HEK293 (cell line): ENCODE results near the gene ZNF776.

Experiments used
- CTCF ChIA-PET: fragments of 350-600 bp; formaldehyde crosslinking; extraction: SDS; loops from one replicate; lab custom pipeline; 2021; ENCODE audit warnings: antibody characterized with exemption; lab: Yijun Ruan, JAX
- POLR2A ChIA-PET: fragments of 300-600 bp; formaldehyde crosslinking; extraction: SDS; loops from one replicate; lab custom pipeline; 2020; ENCODE audit warnings: antibody characterized with exemption, inconsistent platforms; lab: Yijun Ruan, JAX
- H3K27ac ChIP-seq: fragments of 200-500 bp; sonication (Bioruptor generic); 2 replicates; pipeline ENCODE4 v1.5.1; 2014; ENCODE audit warnings: low read depth, low read length, control low read depth, inconsistent platforms; ENCODE audit errors: extremely low read depth
- H3K36me3 ChIP-seq, 2 experiments: fragments of 200-500 bp in 1 of 2; sonication (Bioruptor generic) in 1 of 2; 1 replicate in 1 of 2; 2 replicates in 1 of 2; pipeline ENCODE4 v1.5.1; 2014 to 2017; ENCODE audit warnings: inconsistent platforms in 2 of 2, low read length in 2 of 2; ENCODE audit not compliant: control insufficient read depth in 2 of 2, insufficient read depth in 1 of 2
- H3K4me1 ChIP-seq: fragments of 200-500 bp; sonication (Bioruptor generic); 2 replicates; pipeline ENCODE4 v1.5.1; 2014; ENCODE audit warnings: mild to moderate bottlenecking, low read length, inconsistent platforms; ENCODE audit not compliant: control insufficient read depth, insufficient read depth
- H3K4me3 ChIP-seq: 2 replicates; pipeline ENCODE4 v1.5.1; 2011; ENCODE audit warnings: low read depth, mild to moderate bottlenecking, control low read depth, low read length, moderate library complexity
- H3K9me3 ChIP-seq: fragments of 200-500 bp; sonication (Bioruptor generic); 2 replicates; pipeline ENCODE4 v1.5.1; 2014; ENCODE audit warnings: low read depth, low read length, inconsistent platforms; ENCODE audit not compliant: control insufficient read depth, insufficient read depth
- BCL6B ChIP-seq: fragments of 450-650 bp; formaldehyde crosslinking; IDR thresholded peaks from 2 replicates; pipeline ENCODE4 v1.5.1; 2017; ENCODE audit warnings: missing biosample characterization, missing genetic modification characterization
- GLIS1 ChIP-seq: fragments of 450-650 bp; formaldehyde crosslinking; IDR thresholded peaks from 2 replicates; pipeline ENCODE4 v1.5.1; 2016; ENCODE audit warnings: missing biosample characterization, missing genetic modification characterization
- PRDM1 ChIP-seq: fragments of 450-650 bp; formaldehyde crosslinking; IDR thresholded peaks from 2 replicates; pipeline ENCODE4; 2016; ENCODE audit warnings: missing biosample characterization, missing genetic modification characterization
- SETDB1 ChIP-seq: IDR thresholded peaks from one replicate; pipeline ENCODE4 v1.6.1; 2017; ENCODE audit warnings: mild to moderate bottlenecking, low read length, moderate library complexity, mixed read lengths; ENCODE audit not compliant: insufficient read length
- TRIM28 ChIP-seq: IDR thresholded peaks from 2 replicates; pipeline ENCODE4 v1.6.1; 2011; ENCODE audit warnings: low read length, control low read depth, borderline replicate concordance
- ZFHX2 ChIP-seq: fragments of 450-650 bp; formaldehyde crosslinking; conservative IDR thresholded peaks from 2 replicates; pipeline ENCODE4 v1.5.1; 2016; ENCODE audit warnings: missing biosample characterization, missing genetic modification characterization
- ZNF10 ChIP-seq: fragments of 450-650 bp; formaldehyde crosslinking; IDR thresholded peaks from 2 replicates; pipeline ENCODE4 v1.5.1; 2017; ENCODE audit warnings: missing biosample characterization, missing genetic modification characterization
- ZNF157 ChIP-seq: fragments of 450-650 bp; formaldehyde crosslinking; IDR thresholded peaks from 2 replicates; pipeline ENCODE4 v1.5.1; 2016; ENCODE audit warnings: missing biosample characterization, missing genetic modification characterization
- ZNF175 ChIP-seq: fragments of 450-650 bp; formaldehyde crosslinking; IDR thresholded peaks from 2 replicates; pipeline ENCODE4 v1.5.1; 2016; ENCODE audit warnings: missing biosample characterization, missing genetic modification characterization
- ZNF18 ChIP-seq: fragments of 450-650 bp; formaldehyde crosslinking; IDR thresholded peaks from 2 replicates; pipeline ENCODE4 v1.5.1; 2016; ENCODE audit warnings: missing biosample characterization, missing genetic modification characterization
- ZNF280D ChIP-seq: fragments of 450-650 bp; formaldehyde crosslinking; IDR thresholded peaks from 2 replicates; pipeline ENCODE4 v1.5.1; 2016; ENCODE audit warnings: missing biosample characterization, missing genetic modification characterization
- ZNF449 ChIP-seq: fragments of 450-650 bp; formaldehyde crosslinking; IDR thresholded peaks from 2 replicates; pipeline ENCODE4 v1.5.1; 2017; ENCODE audit warnings: missing biosample characterization, mild to moderate bottlenecking, missing genetic modification characterization, moderate library complexity
- ZNF513 ChIP-seq: fragments of 450-650 bp; IDR thresholded peaks from 2 replicates; pipeline ENCODE4 v1.5.1; 2018; ENCODE audit warnings: missing biosample characterization, missing genetic modification characterization
- ZNF549 ChIP-seq: fragments of 450-650 bp; IDR thresholded peaks from 2 replicates; pipeline ENCODE4 v1.5.1; 2018; ENCODE audit warnings: missing biosample characterization, missing genetic modification characterization, mild to moderate bottlenecking, inconsistent platforms, moderate library complexity
- ZNF596 ChIP-seq: fragments of 450-650 bp; IDR thresholded peaks from 2 replicates; pipeline ENCODE4 v1.5.0; 2018; ENCODE audit warnings: missing biosample characterization, mild to moderate bottlenecking, missing genetic modification characterization, moderate library complexity
- ZNF626 ChIP-seq: fragments of 450-650 bp; sonication (Bioruptor Pico); formaldehyde crosslinking; IDR thresholded peaks from 2 replicates; pipeline ENCODE4 v1.5.1; 2018; ENCODE audit warnings: missing biosample characterization, missing genetic modification characterization, inconsistent platforms
- ZNF677 ChIP-seq: fragments of 450-650 bp; IDR thresholded peaks from 2 replicates; pipeline ENCODE4 v1.5.0; 2018; ENCODE audit warnings: missing biosample characterization, mild to moderate bottlenecking, missing genetic modification characterization, moderate library complexity
- ZNF776 ChIP-seq: fragments of 450-650 bp; formaldehyde crosslinking; IDR thresholded peaks from 2 replicates; pipeline ENCODE4 v1.5.0; 2017; ENCODE audit warnings: missing biosample characterization, missing genetic modification characterization, borderline replicate concordance
- ZNF837 ChIP-seq: fragments of 450-650 bp; formaldehyde crosslinking; IDR thresholded peaks from 2 replicates; pipeline ENCODE4 v1.5.1; 2016; ENCODE audit warnings: missing biosample characterization, missing genetic modification characterization

ZNF776 gene

GRCh38 chr19:57754091-57754673 is 7.6 kb downstream of the ZNF776 start:
- Histone ChIP-seq H3K4me3 (no peak overlapping the region), H3K4me1 (no peaks in the 10 kb centered on the region), H3K9me3 (peaks cover 12% of the 10 kb centered on the region), H3K36me3 (peaks cover 80 to 99% of the 10 kb centered on the region in 2 experiments), H3K27ac (no peak overlapping the region)
- ChIA-PET CTCF (no interaction called here), POLR2A (no interaction called here)
- no peak for TF ChIP-seq ZNF626 (tag by site-specific recombination)
- no peak for TF ChIP-seq ZNF596
- TF ChIP-seq SETDB1 = peak; percentile 73
- TF ChIP-seq ZFHX2 = no peak
- TF ChIP-seq ZNF549 (tag by site-specific recombination) = peak; percentile 80
- TF ChIP-seq ZNF776 (tag by site-specific recombination) = 0 out of 2 replicates have a peak, but pooled peaks have one; percentile 86
- TF ChIP-seq ZNF18 = peak; percentile 68; the same call in 1 of the 2 replicates
- peak; percentile 86 for TF ChIP-seq PRDM1 (tag by site-specific recombination)
- no peak for TF ChIP-seq GLIS1 (tag by site-specific recombination)
- TF ChIP-seq ZNF677 (tag by site-specific recombination) = no peak
- TF ChIP-seq BCL6B = no peak
- no peak for TF ChIP-seq ZNF513
- 0 out of 2 replicates have a peak, but pooled peaks have one; percentile 14 for TF ChIP-seq TRIM28
- TF ChIP-seq ZNF157 = no peak
- TF ChIP-seq ZNF449 (tag by site-specific recombination) = no peak
- no peak for TF ChIP-seq ZNF175 (tag by site-specific recombination)
- TF ChIP-seq ZNF280D = no peak
- TF ChIP-seq ZNF10 (tag by site-specific recombination) = no peak
- no peak for TF ChIP-seq ZNF837 (tag by site-specific recombination)
